Stimulated activated CD4-positive, alpha-beta T cell treated with anti-CD3 and anti-CD28 coated beads, Interleukin-1b, Interleukin-23, amount 100 ng/mL, for 4 hours (primary cell): ENCODE results near the gene ARHGEF7.
"Not testable (repeated sequence)": the region's sequence is repeated elsewhere in the genome, so short reads cannot be mapped to it uniquely, and the experiment has no call there.

Experiments used
- DNase-seq, 2 donors: peaks; one replicate each; pipeline ENCODE4 v3.0.0-alpha.2; 2020; ENCODE audit warnings: low read depth in 2 of 2

The ARHGEF7 gene

GRCh38 chr13:111194651-111195050 lies 79.5 kb downstream of the ARHGEF7 start:
- DNase-seq, result not testable (repeated sequence)

- DNase-seq, result not testable (repeated sequence)
These were observed 83.7 kb downstream of the ARHGEF7 start for GRCh38 chr13:111198732-111199378.

- DNase-seq, result no peak
These were observed 86.3 kb downstream of the ARHGEF7 start for GRCh38 chr13:111201304-111201940.

GRCh38 chr13:111202156-111202621 lies 87.1 kb downstream of the ARHGEF7 start:
- DNase-seq, result no peak

GRCh38 chr13:111202745-111203144 lies 87.6 kb downstream of the ARHGEF7 start:
- no peak for DNase-seq

- DNase-seq, result no peak
These were observed 88.8 kb downstream of the ARHGEF7 start for GRCh38 chr13:111203736-111204389.

GRCh38 chr13:111204438-111205177 lies 89.5 kb downstream of the ARHGEF7 start:
- no peak for DNase-seq

GRCh38 chr13:111206148-111206547 lies 91.0 kb downstream of the ARHGEF7 start:
- DNase-seq, result no peak

GRCh38 chr13:111209613-111210012 lies 94.5 kb downstream of the ARHGEF7 start:
- DNase-seq, result no peak

GRCh38 chr13:111210091-111210490 lies 95.0 kb downstream of the ARHGEF7 start:
- no peak for DNase-seq

- DNase-seq, result no peak
These were observed 95.7 kb downstream of the ARHGEF7 start for GRCh38 chr13:111210544-111211469.

- no peak for DNase-seq
These were observed 96.8 kb downstream of the ARHGEF7 start for GRCh38 chr13:111211789-111212516.

GRCh38 chr13:111212517-111212873 lies 97.4 kb downstream of the ARHGEF7 start:
- DNase-seq, result no peak

GRCh38 chr13:111213964-111214726 lies 99.0 kb downstream of the ARHGEF7 start:
- no peak for DNase-seq

- no peak for DNase-seq
These were observed 100.3 kb downstream of the ARHGEF7 start for GRCh38 chr13:111215081-111216047.

- peak; percentile 11 to 32 for DNase-seq
These were observed 101.3 kb downstream of the ARHGEF7 start for GRCh38 chr13:111216166-111216960.

- DNase-seq, result no peak
These were observed 102.5 kb downstream of the ARHGEF7 start for GRCh38 chr13:111217641-111218040.

- DNase-seq, result no peak
These were observed 104.2 kb downstream of the ARHGEF7 start for GRCh38 chr13:111219280-111219679.
